A673 (cell line): ENCODE measurements around the gene RGS3. TPM values are rescaled to one million over a fixed set of nuclear protein-coding genes. Genes with fewer than 3 reads are reported as not detected.
A peak's percentile ranks its signal among the peaks of the same experiment; 100 is the strongest.

Experiments
- BruUV-seq: library from RNA; stranded (reverse); fragments of 400-500 nt; replicated peaks from 2 replicates; lab custom pipeline; 2021; lab: Mats Ljungman, UMichigan
- CTCF ChIA-PET: fragments of 300-600 bp; sonication (Branson Sonifier 250); formaldehyde crosslinking; loops from one replicate; lab custom pipeline; 2022; ENCODE audit warnings: antibody characterized with exemption; lab: Charles Lee
- POLR2A ChIA-PET: fragments of 300-600 bp; sonication (Branson Sonifier 250); formaldehyde crosslinking; loops from one replicate; lab custom pipeline; 2022; ENCODE audit warnings: antibody characterized with exemption; ENCODE audit not compliant: low non-redundant PET; lab: Charles Lee
- DNase-seq: peaks from one replicate; pipeline ENCODE4 v3.0.0-alpha.2; 2015; ENCODE audit warnings: low spot score
- H3K27ac ChIP-seq: fragments of 200-600 bp; sonication (generic); 2 replicates; pipeline ENCODE4 v1.5.1; 2016; ENCODE audit warnings: mixed run types, low read depth, mild to moderate bottlenecking, mixed read lengths, antibody characterized with exemption, low read length; ENCODE audit not compliant: poor library complexity, severe bottlenecking
- H3K27me3 ChIP-seq: fragments of 200-600 bp; sonication (generic); replicated peaks from 2 replicates; pipeline ENCODE4 v1.6.1; 2017; ENCODE audit warnings: mixed run types, low read depth, mild to moderate bottlenecking, mixed read lengths, antibody characterized with exemption, low read length; ENCODE audit not compliant: insufficient read depth, poor library complexity
- H3K36me3 ChIP-seq: fragments of 200-600 bp; sonication (generic); 2 replicates; pipeline ENCODE4 v1.6.1; 2016; ENCODE audit warnings: mixed run types, mild to moderate bottlenecking, mixed read lengths, antibody characterized with exemption, low read length; ENCODE audit not compliant: insufficient read depth, poor library complexity, severe bottlenecking
- H3K4me1 ChIP-seq: fragments of 200-600 bp; sonication (generic); 2 replicates; pipeline ENCODE4 v1.6.1; 2017; ENCODE audit warnings: mixed run types, mild to moderate bottlenecking, mixed read lengths, antibody characterized with exemption, low read length; ENCODE audit not compliant: insufficient read depth, poor library complexity, severe bottlenecking
- H3K4me3 ChIP-seq: fragments of 200-600 bp; sonication (generic); 2 replicates; pipeline ENCODE4 v1.5.1; 2016; ENCODE audit warnings: low read depth, mixed run types, mild to moderate bottlenecking, mixed read lengths, low read length; ENCODE audit not compliant: poor library complexity, severe bottlenecking
- H3K9me3 ChIP-seq: fragments of 200-600 bp; sonication (generic); 2 replicates; pipeline ENCODE4 v1.6.1; 2016; ENCODE audit warnings: mixed run types, low read depth, mild to moderate bottlenecking, mixed read lengths, antibody characterized with exemption, low read length; ENCODE audit not compliant: poor library complexity, severe bottlenecking
- EZH2 ChIP-seq: fragments of 200-600 bp; sonication (generic); IDR thresholded peaks from 2 replicates; pipeline ENCODE4 v1.6.1; 2017; ENCODE audit warnings: borderline replicate concordance, low read depth, mild to moderate bottlenecking, mixed read lengths, antibody characterized with exemption, low read length; ENCODE audit not compliant: poor library complexity, severe bottlenecking
- intact Hi-C: fragments of 100-400 bp; cut with micrococcal nuclease; formaldehyde crosslinking; loops from one replicate; pipeline ENCODE4 v1.10.0; 2022; ENCODE audit not compliant: unreplicated experiment
- total RNA-seq: library from RNA; stranded (reverse); gene quantifications from 2 replicates; pipeline ENCODE4 v1.2.3, GENCODE V29; 2021
- TF ChIP-seq, protein P1 (sequence below): fragments of 300-800, 200-600 bp; sonication (generic); conservative IDR thresholded peaks from 2 replicates; pipeline ENCODE4 v1.5.1; 2017; ENCODE audit warnings: low read depth, mild to moderate bottlenecking, antibody characterized with exemption, low read length, moderate library complexity, mixed read lengths

RGS3 gene
- total RNA-seq, 1 experiment from 2014 or later = 19.2 TPM

DNA sequence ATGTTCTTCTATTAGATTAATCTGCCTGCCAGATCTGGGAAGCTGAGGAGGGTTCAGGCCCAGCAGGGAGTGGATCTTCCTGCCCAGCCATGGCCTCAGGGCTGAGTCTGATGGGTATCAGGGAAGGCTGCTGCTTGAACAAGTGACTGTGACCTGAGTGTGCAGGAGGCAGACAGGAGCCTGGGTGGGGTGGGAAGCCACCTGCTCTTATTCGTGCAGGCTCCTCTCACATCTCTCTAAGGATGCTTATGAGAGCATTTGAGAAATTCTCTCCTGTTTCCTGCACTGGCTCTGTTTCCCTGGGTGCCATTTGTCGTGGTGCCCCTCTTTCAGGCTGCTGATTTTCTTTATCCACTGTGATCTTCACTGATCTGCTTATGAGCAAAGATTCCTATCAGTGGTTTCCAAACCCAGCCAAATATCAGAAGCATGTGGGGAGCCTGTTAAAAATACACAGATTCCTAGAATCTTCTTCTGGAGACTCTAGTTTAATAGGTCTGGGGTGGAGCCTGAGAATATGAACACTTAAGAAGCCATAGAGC lies 2.1 kb downstream of the RGS3 start:
- ChIA-PET POLR2A (no interaction called here), CTCF (no interaction called here)
- intact Hi-C loops = loop anchor here (10.0 kb wide), 1 partner anchor 99 kb away; no protein-coding TSS in a partner anchor
- H3K4me3 ChIP-seq = peak overlapping the region; percentile 58
- TF ChIP-seq EZH2 = no peak
- TF ChIP-seq, protein P1, sequence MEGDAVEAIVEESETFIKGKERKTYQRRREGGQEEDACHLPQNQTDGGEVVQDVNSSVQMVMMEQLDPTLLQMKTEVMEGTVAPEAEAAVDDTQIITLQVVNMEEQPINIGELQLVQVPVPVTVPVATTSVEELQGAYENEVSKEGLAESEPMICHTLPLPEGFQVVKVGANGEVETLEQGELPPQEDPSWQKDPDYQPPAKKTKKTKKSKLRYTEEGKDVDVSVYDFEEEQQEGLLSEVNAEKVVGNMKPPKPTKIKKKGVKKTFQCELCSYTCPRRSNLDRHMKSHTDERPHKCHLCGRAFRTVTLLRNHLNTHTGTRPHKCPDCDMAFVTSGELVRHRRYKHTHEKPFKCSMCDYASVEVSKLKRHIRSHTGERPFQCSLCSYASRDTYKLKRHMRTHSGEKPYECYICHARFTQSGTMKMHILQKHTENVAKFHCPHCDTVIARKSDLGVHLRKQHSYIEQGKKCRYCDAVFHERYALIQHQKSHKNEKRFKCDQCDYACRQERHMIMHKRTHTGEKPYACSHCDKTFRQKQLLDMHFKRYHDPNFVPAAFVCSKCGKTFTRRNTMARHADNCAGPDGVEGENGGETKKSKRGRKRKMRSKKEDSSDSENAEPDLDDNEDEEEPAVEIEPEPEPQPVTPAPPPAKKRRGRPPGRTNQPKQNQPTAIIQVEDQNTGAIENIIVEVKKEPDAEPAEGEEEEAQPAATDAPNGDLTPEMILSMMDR = no peak
- no TSS peak for BruUV-seq
- no peaks in the 10 kb centered on the region for H3K4me1 ChIP-seq
- H3K27ac ChIP-seq = no peak overlapping the region
- peaks cover 8% of the 10 kb centered on the region for H3K9me3 ChIP-seq
- no peaks in the 10 kb centered on the region for H3K36me3 ChIP-seq
- no peaks in the 10 kb centered on the region for H3K27me3 ChIP-seq
- no peak for DNase-seq

DNA sequence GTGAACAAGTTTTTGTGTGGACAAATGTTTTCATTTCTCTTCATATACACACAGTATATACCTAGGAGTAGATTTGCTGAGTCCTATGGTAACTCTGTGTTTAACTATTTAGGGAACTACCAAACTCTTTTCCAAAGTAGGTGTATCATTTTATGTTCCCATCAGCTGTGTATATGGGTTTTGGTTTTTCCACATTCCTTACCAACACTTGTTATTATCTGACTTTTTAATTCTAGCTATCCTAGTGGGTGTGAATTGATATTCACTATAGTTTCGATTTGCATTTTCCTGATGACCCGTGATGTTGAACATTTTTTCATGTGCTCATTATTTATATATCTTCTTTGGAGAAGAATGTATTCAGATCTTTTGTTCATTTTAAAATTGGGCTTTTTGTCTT lies 3.7 kb downstream of the RGS3 start:
- CTCF ChIA-PET = no interaction called here
- Histone ChIP-seq H3K4me3 (no peak overlapping the region), H3K27ac (no peak overlapping the region), H3K4me1 (no peaks in the 10 kb centered on the region), H3K27me3 (no peaks in the 10 kb centered on the region), H3K9me3 (peaks cover 8% of the 10 kb centered on the region), H3K36me3 (no peaks in the 10 kb centered on the region)
- POLR2A ChIA-PET = no interaction called here
- TF ChIP-seq, protein P1 = no peak
- TF ChIP-seq EZH2 = no peak
- intact Hi-C loops = loop anchor here (10.0 kb wide), 1 partner anchor 98 kb away; no protein-coding TSS in a partner anchor
- BruUV-seq = no TSS peak
- no peak for DNase-seq

DNA sequence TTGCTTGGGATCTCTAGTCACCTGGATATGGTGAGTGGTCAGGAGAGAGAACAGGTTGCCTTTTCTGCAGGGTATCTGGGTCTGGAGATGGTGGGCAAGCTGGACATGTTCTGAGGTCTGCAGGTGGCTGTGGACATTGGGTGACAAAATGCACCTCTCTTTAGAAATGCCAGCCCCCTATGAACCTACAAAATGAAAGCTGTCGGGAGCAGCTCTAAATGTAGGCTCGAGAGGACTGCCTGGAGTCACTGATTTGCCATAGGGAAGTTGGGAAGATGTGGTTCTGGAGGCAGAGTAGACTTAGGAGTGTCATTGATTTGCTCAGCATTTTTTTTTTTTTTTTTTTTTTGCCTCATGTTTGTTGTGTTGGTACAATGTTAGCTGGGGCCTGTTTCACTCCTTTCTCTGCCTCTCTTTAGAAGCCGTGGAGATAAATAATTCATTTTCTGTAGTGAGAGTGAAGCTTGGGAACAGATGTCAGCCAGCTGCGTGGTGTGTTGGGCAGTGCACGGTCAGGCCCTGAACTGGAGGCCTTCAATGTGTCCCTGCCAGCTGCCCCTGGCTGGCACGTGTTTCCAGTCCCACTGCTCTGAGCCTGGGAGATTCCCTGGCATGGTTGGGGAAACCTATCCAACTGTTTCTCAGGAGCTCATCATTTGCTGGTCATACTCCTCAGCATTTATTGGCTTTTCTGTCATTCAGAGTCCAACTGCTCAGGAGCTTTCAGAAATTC lies 5.4 kb downstream of the RGS3 start:
- peaks cover 8% of the 10 kb centered on the region for H3K9me3 ChIP-seq
- POLR2A ChIA-PET = no interaction called here
- no peak overlapping the region for H3K4me3 ChIP-seq

More for the DNA sequence above, 5.4 kb downstream of the RGS3 start:
- TF ChIP-seq, protein P1 = no peak
- TF ChIP-seq EZH2 = no peak
- BruUV-seq = no TSS peak
- no peak overlapping the region for H3K27ac ChIP-seq
- intact Hi-C loops = loop anchor here (10.0 kb wide), 1 partner anchor 96 kb away; no protein-coding TSS in a partner anchor
- H3K27me3 ChIP-seq = no peaks in the 10 kb centered on the region
- H3K4me1 ChIP-seq = no peaks in the 10 kb centered on the region
- CTCF ChIA-PET = interaction anchor here (0.6 kb wide), 1 partner anchor 17 kb away, joined by 7 read pairs; no protein-coding TSS in a partner anchor
- DNase-seq = no peak
- no peaks in the 10 kb centered on the region for H3K36me3 ChIP-seq
